Measurements from ENCODE around the gene HCFC2. TPM values are rescaled to one million over a fixed set of nuclear protein-coding genes. Genes with fewer than 3 reads are reported as not detected.
"Not testable (repeated sequence)": the region's sequence is repeated elsewhere in the genome, so short reads cannot be mapped to it uniquely, and the experiment has no call there.

The HCFC2 gene
- 10 to 100 TPM; 18.1 to 18.5 TPM for total RNA-seq
- 1 to 10 TPM; 4.1 to 8.8 TPM for polyA plus RNA-seq

GRCh38 chr12:104064031-104064841 is at the start of gene HCFC2:
Gene HCFC2, plus strand, starts transcription at chr12:104064531. Its CDS starts 30 bp downstream, at chr12:104064561.
- intact Hi-C loops (cut with micrococcal nuclease) = loop anchor here (1.0 to 5.0 kb wide), 3 partner anchors 74 to 238 kb away; partner anchors contain the start of genes EID3, HSP90B1 and NFYB
- Histone ChIP-seq H3K27me3 (ENCODE audit: insufficient read depth, low read length) (peaks cover 5% of the 10 kb centered on the region), H3K36me3 (ENCODE audit: insufficient read depth, low read length) (peaks cover 3% of the 10 kb centered on the region), H3K27ac (ENCODE audit: low read depth, low read length) (peak within 1 kb of the TSS; percentile 77), H3K4me3 (ENCODE audit: low read length in 2 of 2) (peak within 1 kb of the TSS; percentile 91 to 98), H3K4me1 (ENCODE audit: insufficient read depth, low read length) (peaks cover 21% of the 10 kb centered on the region), H3K9me3 (ENCODE audit: control insufficient read depth in 1 of 2, low read length in 2 of 2) (no peaks in the 10 kb centered on the region)
- POLR2A ChIA-PET (ENCODE audit: partially characterized antibody) = interaction anchor here (0.6 to 2.8 kb wide), 11 partner anchors 9 to 224 kb away, joined by 3 to 29 read pairs (median 6); partner anchors contain the start of genes HSP90B1, NFYB, NT5DC3 and TDG
- Mint-ChIP-seq H3K4me1 (peaks cover 18 to 35% (median 23%) of the 10 kb centered on the region in 4 donors), H3K27me3 (peaks cover 4 to 5% of the 10 kb centered on the region in 2 donors), H3K9me3 (no peaks in the 10 kb centered on the region), H3K27ac (peak within 1 kb of the TSS; percentile 85 to 95 (median 92)), H3K36me3 (peaks cover 4 to 21% of the 10 kb centered on the region in 2 donors), H3K4me3 (peak within 1 kb of the TSS; percentile 91 to 97 (median 94))
- DNase-seq = peak; percentile 83 to 91 (median 86)
- CTCF ChIA-PET (ENCODE audit: partially characterized antibody) = interaction anchor here (0.7 to 1.7 kb wide), 7 partner anchors 37 to 186 kb away, joined by 3 to 12 read pairs (median 3); no protein-coding TSS in a partner anchor

- CTCF ChIA-PET (ENCODE audit: partially characterized antibody); H3K27ac ChIP-seq (ENCODE audit: low read depth, low read length); H3K9me3 Mint-ChIP-seq; H3K4me3 Mint-ChIP-seq; H3K9me3 ChIP-seq (ENCODE audit: control insufficient read depth in 1 of 2, low read length in 2 of 2); H3K36me3 Mint-ChIP-seq; H3K36me3 ChIP-seq (ENCODE audit: insufficient read depth, low read length); DNase-seq; intact Hi-C loops (cut with micrococcal nuclease); H3K4me1 Mint-ChIP-seq; H3K4me1 ChIP-seq (ENCODE audit: insufficient read depth, low read length); POLR2A ChIA-PET (ENCODE audit: partially characterized antibody); H3K4me3 ChIP-seq (ENCODE audit: low read length in 2 of 2); H3K27me3 ChIP-seq (ENCODE audit: insufficient read depth, low read length): not testable (repeated sequence)
- peak overlapping the region in 2 of 7 donors; percentile 16 to 58 for H3K27ac Mint-ChIP-seq
- H3K27me3 Mint-ChIP-seq = peaks cover 20 to 22% of the 10 kb centered on the region in 2 donors
These were observed 42.5 kb upstream of the HCFC2 start for GRCh38 chr12:104021862-104022261.

DNA sequence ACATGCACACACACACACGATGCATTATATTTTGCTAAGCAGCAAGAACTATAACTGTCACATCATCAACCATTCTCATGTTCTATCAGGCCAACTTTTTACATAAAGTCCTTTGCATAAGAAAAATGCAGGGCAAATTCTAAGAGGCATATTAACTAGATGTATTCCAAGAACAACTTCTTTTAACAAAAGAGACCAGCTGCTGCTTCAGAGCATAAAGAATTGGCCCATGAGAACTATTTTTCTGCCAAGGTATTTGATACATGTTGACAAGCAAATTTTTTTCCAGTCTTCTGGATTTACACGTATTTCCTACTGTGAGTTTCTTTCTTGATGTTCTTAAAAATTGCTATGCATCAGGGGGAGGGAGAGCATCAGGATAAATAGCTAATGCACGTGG is 41.5 kb upstream of the HCFC2 start:
- no peak for DNase-seq
- CTCF ChIA-PET (ENCODE audit: partially characterized antibody) = no interaction called here
- Histone ChIP-seq H3K36me3 (ENCODE audit: insufficient read depth, low read length) (no peaks in the 10 kb centered on the region), H3K4me1 (ENCODE audit: insufficient read depth, low read length) (no peaks in the 10 kb centered on the region), H3K27me3 (ENCODE audit: insufficient read depth, low read length) (no peaks in the 10 kb centered on the region), H3K27ac (ENCODE audit: low read depth, low read length) (no peak overlapping the region), H3K9me3 (ENCODE audit: control insufficient read depth in 1 of 2, low read length in 2 of 2) (no peaks in the 10 kb centered on the region), H3K4me3 (ENCODE audit: low read length in 2 of 2) (no peak overlapping the region)
- Mint-ChIP-seq H3K4me3 (no peak overlapping the region), H3K9me3 (peaks cover 0 to 10% (median 4%) of the 10 kb centered on the region in 8 donors), H3K27ac (no peak overlapping the region), H3K36me3 (no peaks in the 10 kb centered on the region), H3K27me3 (peaks cover 27% of the 10 kb centered on the region in 2 donors), H3K4me1 (no peaks in the 10 kb centered on the region)
- POLR2A ChIA-PET (ENCODE audit: partially characterized antibody) = no interaction called here
- intact Hi-C loops (cut with micrococcal nuclease) = no loop called here

GRCh38 chr12:104023710-104024109 is 40.6 kb upstream of the HCFC2 start:
- Histone ChIP-seq H3K4me3 (ENCODE audit: low read length in 2 of 2) (no peak overlapping the region), H3K4me1 (ENCODE audit: insufficient read depth, low read length) (no peaks in the 10 kb centered on the region), H3K27ac (ENCODE audit: low read depth, low read length) (no peak overlapping the region), H3K36me3 (ENCODE audit: insufficient read depth, low read length) (no peaks in the 10 kb centered on the region), H3K27me3 (ENCODE audit: insufficient read depth, low read length) (no peaks in the 10 kb centered on the region), H3K9me3 (ENCODE audit: control insufficient read depth in 1 of 2, low read length in 2 of 2) (no peaks in the 10 kb centered on the region)
- DNase-seq = no peak
- H3K4me3 Mint-ChIP-seq = no peak overlapping the region
- no peaks in the 10 kb centered on the region for H3K36me3 Mint-ChIP-seq
- no peaks in the 10 kb centered on the region for H3K4me1 Mint-ChIP-seq
- peaks cover 33% of the 10 kb centered on the region in 2 donors for H3K27me3 Mint-ChIP-seq
- CTCF ChIA-PET (ENCODE audit: partially characterized antibody) = no interaction called here
- POLR2A ChIA-PET (ENCODE audit: partially characterized antibody) = no interaction called here
- intact Hi-C loops (cut with micrococcal nuclease) = no loop called here
- H3K9me3 Mint-ChIP-seq = peaks cover 0 to 10% (median 4%) of the 10 kb centered on the region in 8 donors
- no peak overlapping the region for H3K27ac Mint-ChIP-seq

GRCh38 chr12:104024348-104024747 is 40.0 kb upstream of the HCFC2 start:
- H3K27me3 ChIP-seq (ENCODE audit: insufficient read depth, low read length) = no peaks in the 10 kb centered on the region
- H3K36me3 ChIP-seq (ENCODE audit: insufficient read depth, low read length) = no peaks in the 10 kb centered on the region
- H3K9me3 Mint-ChIP-seq = peaks cover 0 to 10% (median 4%) of the 10 kb centered on the region in 8 donors
- POLR2A ChIA-PET (ENCODE audit: partially characterized antibody) = no interaction called here
- H3K4me1 Mint-ChIP-seq = no peaks in the 10 kb centered on the region
- no peak overlapping the region for H3K27ac Mint-ChIP-seq
- peaks cover 31 to 33% of the 10 kb centered on the region in 2 donors for H3K27me3 Mint-ChIP-seq
- no peaks in the 10 kb centered on the region for H3K4me1 ChIP-seq (ENCODE audit: insufficient read depth, low read length)
- H3K27ac ChIP-seq (ENCODE audit: low read depth, low read length) = no peak overlapping the region
- DNase-seq = no peak
- no peak overlapping the region for H3K4me3 ChIP-seq (ENCODE audit: low read length in 2 of 2)
- CTCF ChIA-PET (ENCODE audit: partially characterized antibody) = no interaction called here
- intact Hi-C loops (cut with micrococcal nuclease) = no loop called here
- no peak overlapping the region for H3K4me3 Mint-ChIP-seq
- H3K9me3 ChIP-seq (ENCODE audit: control insufficient read depth in 1 of 2, low read length in 2 of 2) = no peaks in the 10 kb centered on the region
- H3K36me3 Mint-ChIP-seq = no peaks in the 10 kb centered on the region

GRCh38 chr12:104025771-104026170 is 38.6 kb upstream of the HCFC2 start:
- H3K27me3 Mint-ChIP-seq = peaks cover 22 to 23% of the 10 kb centered on the region in 2 donors
- intact Hi-C loops (cut with micrococcal nuclease) = no loop called here

GRCh38 chr12:104026841-104027599 is 37.3 kb upstream of the HCFC2 start:
- Histone ChIP-seq H3K27me3 (ENCODE audit: insufficient read depth, low read length) (no peaks in the 10 kb centered on the region), H3K27ac (ENCODE audit: low read depth, low read length) (no peak overlapping the region), H3K36me3 (ENCODE audit: insufficient read depth, low read length) (no peaks in the 10 kb centered on the region), H3K4me1 (ENCODE audit: insufficient read depth, low read length) (no peaks in the 10 kb centered on the region), H3K9me3 (ENCODE audit: control insufficient read depth in 1 of 2, low read length in 2 of 2) (no peaks in the 10 kb centered on the region), H3K4me3 (ENCODE audit: low read length in 2 of 2) (no peak overlapping the region)
- ChIA-PET POLR2A (ENCODE audit: partially characterized antibody) (no interaction called here), CTCF (ENCODE audit: partially characterized antibody) (no interaction called here)
- Mint-ChIP-seq H3K27ac (no peak overlapping the region), H3K4me1 (no peaks in the 10 kb centered on the region), H3K36me3 (no peaks in the 10 kb centered on the region), H3K9me3 (peaks cover 0 to 10% (median 4%) of the 10 kb centered on the region in 8 donors), H3K27me3 (peaks cover 18 to 19% of the 10 kb centered on the region in 2 donors), H3K4me3 (no peak overlapping the region)
- DNase-seq = no peak
- intact Hi-C loops (cut with micrococcal nuclease) = no loop called here

More at GRCh38 chr12:104025771-104026170, 38.6 kb upstream of the HCFC2 start:
- Histone ChIP-seq H3K4me3 (ENCODE audit: low read length in 2 of 2) (no peak overlapping the region), H3K27me3 (ENCODE audit: insufficient read depth, low read length) (no peaks in the 10 kb centered on the region), H3K36me3 (ENCODE audit: insufficient read depth, low read length) (no peaks in the 10 kb centered on the region), H3K4me1 (ENCODE audit: insufficient read depth, low read length) (no peaks in the 10 kb centered on the region), H3K27ac (ENCODE audit: low read depth, low read length) (no peak overlapping the region), H3K9me3 (ENCODE audit: control insufficient read depth in 1 of 2, low read length in 2 of 2) (no peaks in the 10 kb centered on the region)
- POLR2A ChIA-PET (ENCODE audit: partially characterized antibody) = no interaction called here
- no peaks in the 10 kb centered on the region for H3K4me1 Mint-ChIP-seq
- CTCF ChIA-PET (ENCODE audit: partially characterized antibody) = no interaction called here
- DNase-seq = no peak
- H3K9me3 Mint-ChIP-seq = peaks cover 0 to 10% (median 4%) of the 10 kb centered on the region in 8 donors
- no peak overlapping the region for H3K4me3 Mint-ChIP-seq
- no peaks in the 10 kb centered on the region for H3K36me3 Mint-ChIP-seq
- H3K27ac Mint-ChIP-seq = no peak overlapping the region
